GM21737 (cell line): Measurements from ENCODE around the gene TMIGD3.

Experiments
- ATAC-seq: cut with Tn5 transposase; IDR thresholded peaks from one replicate; pipeline ENCODE4 v1.9.1; 2021; ENCODE audit warnings: mild to moderate bottlenecking, moderate library complexity; ENCODE audit not compliant: unreplicated experiment

The TMIGD3 gene

DNA sequence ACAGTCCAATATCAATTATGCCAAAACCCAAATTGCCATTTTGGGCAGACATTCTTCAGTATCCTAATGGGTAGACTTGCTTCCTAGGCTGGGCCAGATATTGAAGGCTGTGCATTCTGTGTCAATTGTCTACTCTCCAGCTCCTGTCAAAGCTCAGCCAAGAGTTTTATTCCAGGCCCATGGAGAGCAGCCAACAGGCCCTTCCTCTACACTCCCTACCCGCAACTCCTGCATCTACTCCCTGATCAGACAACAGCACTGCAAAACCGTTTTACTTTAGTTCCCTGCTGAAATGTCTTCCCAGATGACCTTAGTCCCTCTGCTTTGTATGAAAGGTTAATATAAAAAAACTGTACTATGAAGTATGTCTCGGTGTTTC lies 6.6 kb upstream of the TMIGD3 start:
- no peak for ATAC-seq

- ATAC-seq = peak; percentile 50
Measured at GRCh38 chr1:111507411-111508201, 4.2 kb upstream of the TMIGD3 start.

- ATAC-seq = no peak
Measured at GRCh38 chr1:111506561-111506960, 3.1 kb upstream of the TMIGD3 start.

DNA sequence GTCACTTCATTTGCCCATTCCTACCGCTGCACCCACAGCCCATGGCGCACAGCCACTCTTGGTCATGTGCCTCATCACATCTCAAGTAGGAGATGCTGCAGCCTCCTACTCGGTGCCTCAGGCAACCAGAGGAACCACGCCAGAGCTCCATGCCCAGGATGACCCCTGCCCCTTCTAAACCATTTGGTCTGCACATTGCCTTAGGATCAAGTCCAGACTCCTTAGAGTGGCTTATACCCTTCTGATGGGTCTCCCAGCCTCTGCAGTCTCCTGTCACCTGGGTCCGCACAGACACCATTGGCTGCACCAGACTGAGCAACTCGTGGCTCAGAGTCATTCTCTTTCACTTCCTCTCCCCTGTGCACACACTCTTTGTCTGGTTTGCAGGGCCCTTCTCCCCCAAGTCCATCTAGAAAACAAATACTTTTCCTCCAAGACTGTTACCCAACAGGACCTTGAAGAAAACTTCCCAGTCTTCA lies 2.2 kb upstream of the TMIGD3 start:
- peak; percentile 47 for ATAC-seq

GRCh38 chr1:111504097-111504496 lies 664 bp upstream of the TMIGD3 start:
- ATAC-seq = no peak

DNA sequence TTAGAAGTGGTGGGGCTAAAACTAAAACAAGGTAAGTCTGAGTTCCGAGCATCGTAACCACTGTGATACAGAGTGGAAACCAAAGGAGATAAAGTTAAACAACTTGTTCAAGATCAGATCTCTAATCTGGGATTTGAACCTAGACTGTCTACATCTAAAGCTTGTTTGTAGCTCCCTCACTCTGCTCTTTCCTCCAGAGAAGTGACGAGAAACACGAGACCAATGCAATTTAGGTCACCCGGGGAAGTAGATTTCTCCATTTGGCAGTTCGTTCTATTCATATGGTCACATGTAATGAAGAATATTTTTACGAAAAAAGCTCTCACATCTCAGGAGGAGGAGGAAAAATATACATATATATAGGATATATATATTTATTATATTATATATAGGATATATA lies 1.8 kb downstream of the TMIGD3 start:
- ATAC-seq = no peak

DNA sequence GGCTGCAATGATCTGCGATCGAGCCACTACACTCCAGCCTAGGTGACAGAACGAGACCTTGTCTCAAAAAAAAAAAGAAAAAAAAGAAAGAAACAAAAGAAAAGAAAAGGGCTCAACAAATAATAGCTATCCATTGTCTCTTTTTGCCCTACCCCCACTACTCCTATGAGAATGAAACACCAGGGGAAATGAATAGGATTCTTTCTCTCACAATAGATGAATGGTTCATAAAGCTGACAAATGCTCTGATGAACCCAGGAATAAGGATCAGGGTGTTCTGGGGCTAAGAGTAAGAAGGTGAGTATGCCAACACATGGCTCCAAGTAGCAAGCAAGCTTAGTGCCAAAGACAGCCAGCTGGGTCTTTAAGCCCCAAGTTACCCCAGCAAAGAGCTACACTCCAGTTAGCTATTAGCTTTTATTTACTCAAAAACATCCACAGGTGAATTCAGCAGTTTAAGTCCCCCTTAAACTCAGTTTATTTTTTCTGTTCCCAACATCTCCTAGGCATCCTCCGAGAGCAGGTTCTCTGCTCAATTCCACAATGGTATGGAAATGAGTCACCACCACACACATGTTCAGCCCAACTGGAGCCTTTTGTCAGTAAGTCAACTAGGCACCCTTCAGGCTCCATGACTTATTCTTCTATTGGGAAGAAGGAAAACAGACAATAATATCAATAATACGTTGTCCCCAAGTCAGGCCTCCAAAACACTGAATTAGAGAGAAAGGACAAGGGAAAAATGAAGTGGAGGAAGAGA lies 4.2 kb downstream of the TMIGD3 start:
- ATAC-seq = no peak

DNA sequence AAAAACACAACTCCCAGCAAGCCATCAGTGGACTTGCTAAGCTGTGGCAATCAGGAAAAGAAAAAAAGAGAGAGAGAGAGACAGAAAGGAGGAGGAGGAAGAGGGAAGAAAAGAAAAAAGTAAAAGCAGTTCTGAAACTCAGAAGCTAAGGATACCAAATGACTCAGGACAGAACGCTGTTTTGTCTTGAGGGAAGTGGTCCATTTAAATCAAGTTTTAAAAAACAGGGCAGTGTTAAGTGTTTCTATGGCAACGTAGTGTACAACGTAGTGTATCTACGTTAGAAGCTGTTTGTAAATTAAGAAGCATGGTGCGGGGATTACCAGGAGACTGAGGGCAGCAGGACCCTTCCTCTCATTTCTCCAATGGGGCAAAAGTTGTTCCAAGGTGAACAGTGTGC lies 5.8 kb downstream of the TMIGD3 start:
- no peak for ATAC-seq

GRCh38 chr1:111496398-111496797 lies 7.0 kb downstream of the TMIGD3 start:
- ATAC-seq = no peak

GRCh38 chr1:111491070-111491469 lies 12.4 kb downstream of the TMIGD3 start:
- ATAC-seq = no peak

DNA sequence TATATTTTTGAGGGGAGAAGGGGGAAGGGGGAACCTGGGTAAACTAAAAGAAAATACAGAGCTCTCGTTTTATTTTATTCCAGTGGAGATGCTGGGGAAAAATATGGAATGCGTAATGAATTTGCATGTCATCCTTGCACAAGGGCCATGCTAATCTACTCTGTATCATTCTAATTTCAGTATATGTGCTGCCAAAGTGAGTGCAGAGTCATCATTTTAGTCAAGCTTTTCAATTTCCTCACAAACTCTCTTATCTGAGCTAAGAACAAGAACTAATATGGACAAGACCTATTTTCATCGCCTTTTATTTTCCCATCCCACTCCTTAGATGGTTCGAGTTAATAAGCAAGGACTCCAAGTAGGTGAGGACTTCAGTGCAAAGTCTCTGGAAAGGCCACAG lies 13.2 kb downstream of the TMIGD3 start:
- ATAC-seq = no peak

DNA sequence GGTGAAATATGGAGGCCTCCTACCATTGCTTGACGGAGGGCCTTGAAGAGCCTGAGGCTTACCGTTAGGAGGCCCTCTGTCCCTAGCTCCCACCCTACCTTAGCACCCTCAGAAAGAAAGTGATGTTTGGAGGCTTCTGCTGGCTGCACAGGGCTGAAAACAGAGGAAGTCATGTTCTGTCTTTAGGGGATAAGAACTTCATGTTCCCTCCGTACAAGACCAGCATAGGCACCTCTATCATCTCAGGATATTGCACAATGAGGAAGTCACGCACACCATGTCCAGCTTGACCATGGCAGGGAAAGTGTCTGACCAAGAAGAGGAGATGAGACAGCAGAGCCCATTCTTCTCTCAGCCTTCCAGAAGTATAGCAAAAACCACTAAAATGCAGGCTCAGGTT lies 13.8 kb downstream of the TMIGD3 start:
- no peak for ATAC-seq

GRCh38 chr1:111488669-111489068 lies 14.8 kb downstream of the TMIGD3 start:
- ATAC-seq = no peak

DNA sequence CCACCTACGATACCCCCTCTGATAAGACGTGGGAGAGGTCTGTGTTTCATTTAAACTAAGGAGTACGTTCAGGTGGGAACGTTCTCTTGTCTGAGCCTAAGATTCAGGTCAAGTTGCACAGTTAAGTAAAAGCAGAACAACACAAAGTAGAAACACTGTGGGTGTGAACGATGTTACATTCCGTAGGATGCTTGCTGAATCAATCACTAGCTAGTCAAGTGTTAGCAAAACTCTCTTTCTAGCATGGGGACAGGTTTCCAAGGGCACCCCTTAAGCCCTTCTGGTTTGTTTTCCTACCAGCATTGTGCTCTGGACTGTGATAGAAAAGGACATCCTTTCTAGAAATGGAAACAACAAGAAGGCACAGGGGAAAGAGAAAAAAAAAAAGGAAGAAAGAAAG lies 16.3 kb downstream of the TMIGD3 start:
- no peak for ATAC-seq

GRCh38 chr1:111486431-111486830 lies 17.0 kb downstream of the TMIGD3 start:
- ATAC-seq = no peak

- no peak for ATAC-seq
Measured at GRCh38 chr1:111484391-111485026, 18.9 kb downstream of the TMIGD3 start.

DNA sequence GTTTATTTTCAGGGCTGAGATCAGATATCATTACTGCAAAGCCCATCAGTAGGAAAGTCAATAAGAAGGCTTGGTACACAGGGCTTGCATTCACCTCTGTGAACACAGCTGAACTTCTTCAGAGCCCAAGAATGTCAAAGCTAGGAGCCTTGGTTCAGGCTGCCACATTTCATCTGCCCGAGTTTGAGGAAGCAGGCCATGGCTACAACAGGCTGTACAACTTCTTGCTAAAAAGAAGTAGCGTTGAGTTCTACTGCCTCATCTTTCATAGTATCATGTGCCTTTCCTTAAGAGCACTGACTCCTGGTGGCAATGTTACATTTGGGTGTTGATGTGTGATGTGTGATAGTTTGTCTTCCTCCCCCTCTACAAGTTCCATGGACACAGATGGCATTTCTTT lies 19.6 kb downstream of the TMIGD3 start:
- ATAC-seq = no peak

- no peak for ATAC-seq
Measured at GRCh38 chr1:111483166-111483565, 20.3 kb downstream of the TMIGD3 start.

DNA sequence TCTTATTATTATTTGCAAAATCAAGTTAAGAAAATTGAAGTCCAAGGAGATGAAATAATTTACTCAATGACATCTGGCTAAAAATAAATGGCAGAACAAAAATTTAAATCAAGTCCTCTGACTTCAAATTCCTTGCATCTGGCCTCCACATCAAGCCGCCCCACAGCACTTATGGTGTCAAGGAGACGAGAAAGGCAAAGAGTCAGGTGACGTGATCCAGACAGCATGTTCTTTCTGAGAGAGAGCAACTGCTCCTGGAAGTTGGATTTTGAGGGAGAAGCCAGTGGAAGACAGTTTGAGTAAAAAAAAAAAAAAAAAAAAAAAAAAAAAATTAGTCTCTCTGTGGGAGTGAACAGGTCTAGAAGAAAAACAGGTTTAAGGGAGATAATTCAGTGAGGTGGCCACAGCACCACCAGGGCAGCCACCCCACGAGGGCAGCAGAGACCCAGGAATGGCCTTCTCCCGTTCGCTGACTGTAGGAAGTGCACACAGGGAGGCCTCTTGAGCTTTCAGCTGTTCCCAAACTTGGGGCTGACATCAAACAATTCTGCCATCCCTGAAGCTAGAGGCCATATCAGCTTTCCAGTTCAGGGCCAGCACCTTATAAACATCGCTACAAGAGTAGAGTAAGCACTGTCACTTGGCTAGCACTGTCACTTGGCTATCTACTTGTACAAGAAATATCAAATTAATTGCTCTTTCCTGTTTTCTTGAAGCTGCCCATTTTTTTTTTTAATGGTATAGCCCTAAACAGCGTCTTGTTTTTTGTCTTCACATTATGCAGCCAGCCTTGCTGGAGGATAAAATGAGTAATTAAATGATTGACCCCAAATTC lies 21.8 kb downstream of the TMIGD3 start:
- ATAC-seq = no peak

DNA sequence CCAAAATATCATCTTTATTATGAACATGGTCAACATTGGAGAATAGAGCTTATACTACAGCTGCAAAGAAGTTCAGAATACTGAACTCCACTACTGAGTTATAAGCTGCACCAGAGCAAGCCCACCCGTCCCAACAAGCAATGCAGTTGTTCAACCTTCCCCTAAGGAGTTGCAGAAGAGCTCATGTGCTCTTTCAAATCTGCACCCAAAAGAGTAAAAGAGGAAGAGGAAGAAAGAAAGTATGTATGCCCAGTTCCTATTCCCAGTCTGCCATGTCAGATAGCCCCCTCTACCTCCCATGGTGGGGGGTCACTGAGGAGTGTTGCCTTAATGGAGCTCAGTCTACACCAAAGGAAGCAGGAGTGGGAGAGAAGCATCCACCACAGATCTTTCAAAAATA lies 22.8 kb downstream of the TMIGD3 start:
- ATAC-seq = no peak

GRCh38 chr1:111476761-111477309 lies 26.6 kb downstream of the TMIGD3 start:
- ATAC-seq = peak; percentile 65
